ENCODE data around the gene C1orf159.

DNA sequence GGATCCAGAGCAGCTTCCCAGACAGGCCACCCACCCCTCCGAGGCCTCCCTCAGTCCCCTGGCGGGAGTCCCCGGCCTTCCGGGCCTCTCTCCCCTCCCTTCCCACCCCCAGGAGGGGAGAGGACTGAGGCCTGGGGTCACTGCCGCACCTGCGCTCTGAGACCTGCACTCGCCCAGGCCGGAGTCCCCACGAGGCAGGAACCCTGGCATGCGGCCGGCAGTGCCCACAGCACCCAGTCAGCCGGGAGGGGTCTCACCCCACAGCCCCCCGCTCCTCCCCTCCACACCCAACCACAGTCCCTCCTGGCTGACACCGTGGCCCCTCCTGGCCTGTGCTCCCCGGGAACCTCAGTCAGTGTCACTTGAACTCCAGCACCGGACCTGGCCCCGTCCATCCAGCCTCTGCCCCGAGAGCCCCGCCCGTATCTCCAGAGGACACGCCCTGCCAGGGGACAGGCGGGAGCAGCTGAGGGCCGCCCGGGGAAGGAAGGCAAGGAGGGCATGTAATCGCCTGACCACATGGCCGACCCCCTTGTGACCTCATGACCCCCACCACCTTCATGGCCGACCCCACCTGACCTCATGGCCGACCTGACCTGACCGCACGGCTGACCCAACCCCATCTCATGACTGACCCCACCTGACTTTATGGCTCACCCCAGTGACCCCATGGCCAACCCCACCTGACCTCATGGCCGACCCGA lies 29.1 kb upstream of the C1orf159 start:
- TF ChIP-seq, protein P1, sequence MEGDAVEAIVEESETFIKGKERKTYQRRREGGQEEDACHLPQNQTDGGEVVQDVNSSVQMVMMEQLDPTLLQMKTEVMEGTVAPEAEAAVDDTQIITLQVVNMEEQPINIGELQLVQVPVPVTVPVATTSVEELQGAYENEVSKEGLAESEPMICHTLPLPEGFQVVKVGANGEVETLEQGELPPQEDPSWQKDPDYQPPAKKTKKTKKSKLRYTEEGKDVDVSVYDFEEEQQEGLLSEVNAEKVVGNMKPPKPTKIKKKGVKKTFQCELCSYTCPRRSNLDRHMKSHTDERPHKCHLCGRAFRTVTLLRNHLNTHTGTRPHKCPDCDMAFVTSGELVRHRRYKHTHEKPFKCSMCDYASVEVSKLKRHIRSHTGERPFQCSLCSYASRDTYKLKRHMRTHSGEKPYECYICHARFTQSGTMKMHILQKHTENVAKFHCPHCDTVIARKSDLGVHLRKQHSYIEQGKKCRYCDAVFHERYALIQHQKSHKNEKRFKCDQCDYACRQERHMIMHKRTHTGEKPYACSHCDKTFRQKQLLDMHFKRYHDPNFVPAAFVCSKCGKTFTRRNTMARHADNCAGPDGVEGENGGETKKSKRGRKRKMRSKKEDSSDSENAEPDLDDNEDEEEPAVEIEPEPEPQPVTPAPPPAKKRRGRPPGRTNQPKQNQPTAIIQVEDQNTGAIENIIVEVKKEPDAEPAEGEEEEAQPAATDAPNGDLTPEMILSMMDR (IDR thresholded peaks at IDR 0.05; ENCODE audit: borderline replicate concordance, extremely low read depth, low read length, poor library complexity, severe bottlenecking), result no peak
- no peak for TF ChIP-seq EZH2 (IDR thresholded peaks at IDR 0.05; ENCODE audit: borderline replicate concordance, low read depth, low read length, severe bottlenecking)

Measured in DND-41 (cell line).